HEK293 (cell line): ENCODE data around the gene ZSCAN5B.

ENCODE experiments used
- CTCF ChIP-seq: fragments of 450-650 bp; formaldehyde crosslinking; IDR thresholded peaks from 2 replicates; pipeline ENCODE4 v1.5.1; 2016; ENCODE audit warnings: missing biosample characterization, missing genetic modification characterization
- GLI4 ChIP-seq: fragments of 450-650 bp; formaldehyde crosslinking; IDR thresholded peaks from 2 replicates; pipeline ENCODE4 v1.5.1; 2016; ENCODE audit warnings: missing biosample characterization, missing genetic modification characterization
- REST ChIP-seq: fragments of 450-650 bp; formaldehyde crosslinking; IDR thresholded peaks from 2 replicates; pipeline ENCODE4 v1.5.1; 2016; ENCODE audit warnings: missing biosample characterization, missing genetic modification characterization
- ZBTB44 ChIP-seq: fragments of 450-650 bp; IDR thresholded peaks from 2 replicates; pipeline ENCODE4 v1.5.1; 2018; ENCODE audit warnings: missing biosample characterization, mild to moderate bottlenecking, missing genetic modification characterization
- ZFP37 ChIP-seq: fragments of 450-650 bp; formaldehyde crosslinking; IDR thresholded peaks from 2 replicates; pipeline ENCODE4 v1.5.1; 2016; ENCODE audit warnings: missing biosample characterization, missing genetic modification characterization
- ZNF16 ChIP-seq: fragments of 450-650 bp; formaldehyde crosslinking; IDR thresholded peaks from 2 replicates; pipeline ENCODE4 v1.5.1; 2016; ENCODE audit warnings: low read depth, missing biosample characterization, missing genetic modification characterization
- ZNF354C ChIP-seq: fragments of 450-650 bp; formaldehyde crosslinking; IDR thresholded peaks from 2 replicates; pipeline ENCODE4 v1.5.1; 2016; ENCODE audit warnings: missing biosample characterization, missing genetic modification characterization, low read depth, borderline replicate concordance
- ZNF433 ChIP-seq: fragments of 450-650 bp; formaldehyde crosslinking; IDR thresholded peaks from 2 replicates; pipeline ENCODE4 v1.5.1; 2016; ENCODE audit warnings: missing biosample characterization, missing genetic modification characterization, low read depth
- ZNF747 ChIP-seq: fragments of 450-650 bp; formaldehyde crosslinking; IDR thresholded peaks from 2 replicates; pipeline ENCODE4 v1.5.1; 2016; ENCODE audit warnings: missing biosample characterization, missing genetic modification characterization
- ZNF777 ChIP-seq: fragments of 450-650 bp; formaldehyde crosslinking; IDR thresholded peaks from 2 replicates; pipeline ENCODE4 v1.5.1; 2017; ENCODE audit warnings: missing biosample characterization, missing genetic modification characterization, borderline replicate concordance
- ZSCAN23 ChIP-seq: fragments of 450-650 bp; formaldehyde crosslinking; IDR thresholded peaks from 2 replicates; pipeline ENCODE4 v1.5.1; 2016; ENCODE audit warnings: missing biosample characterization, missing genetic modification characterization

GRCh38 chr19:56218961-56219360 lies 21.4 kb upstream of the ZSCAN5B start:
- TF ChIP-seq CTCF (tag by site-specific recombination) (no peak), GLI4 (tag by site-specific recombination) (no peak), REST (tag by site-specific recombination) (no peak), ZNF777 (no peak), ZNF747 (tag by site-specific recombination) (no peak), ZSCAN23 (tag by site-specific recombination) (no peak), ZNF16 (tag by site-specific recombination) (no peak), ZNF433 (tag by site-specific recombination) (no peak), ZFP37 (no peak), ZNF354C (tag by site-specific recombination) (no peak), ZBTB44 (no peak)
